GM18519 (cell line): Measurements from ENCODE around the gene LAMB4.

Experiments
- ATAC-seq: cut with Tn5 transposase; IDR thresholded peaks from one replicate; pipeline ENCODE4 v1.9.1; 2021; ENCODE audit warnings: mild to moderate bottlenecking, moderate library complexity; ENCODE audit not compliant: unreplicated experiment, low FRiP score

LAMB4 gene

GRCh38 chr7:108143658-108144420, 13.7 kb upstream of the LAMB4 start:
- ATAC-seq, result no peak

DNA sequence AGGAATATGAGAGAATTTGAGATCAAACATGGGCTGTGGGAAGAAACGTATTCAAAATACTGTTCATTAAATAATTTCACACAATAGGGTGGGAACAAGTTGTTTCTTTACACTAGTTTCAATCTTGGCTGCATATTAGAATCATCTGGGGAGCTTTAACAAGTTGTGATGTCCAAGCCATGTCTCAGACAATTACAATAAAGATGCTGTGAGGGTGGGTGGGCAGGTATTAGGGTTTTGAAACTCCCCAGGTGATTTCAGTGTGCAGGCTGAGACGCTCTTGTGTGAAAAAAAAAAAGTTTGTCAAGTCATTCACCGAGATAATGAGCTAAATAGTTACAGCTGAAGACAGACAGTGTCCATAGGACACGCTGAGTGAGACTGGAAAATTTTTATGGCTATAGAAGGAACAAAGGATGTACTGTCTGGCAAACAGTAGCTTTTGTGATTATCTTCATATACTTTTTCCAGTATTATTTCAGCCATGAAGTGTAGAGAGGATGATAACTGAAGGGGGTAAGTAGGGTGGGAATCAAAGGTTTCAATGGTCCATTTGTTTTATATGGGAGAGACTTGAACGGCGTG, 12.6 kb upstream of the LAMB4 start:
- ATAC-seq, result no peak

DNA sequence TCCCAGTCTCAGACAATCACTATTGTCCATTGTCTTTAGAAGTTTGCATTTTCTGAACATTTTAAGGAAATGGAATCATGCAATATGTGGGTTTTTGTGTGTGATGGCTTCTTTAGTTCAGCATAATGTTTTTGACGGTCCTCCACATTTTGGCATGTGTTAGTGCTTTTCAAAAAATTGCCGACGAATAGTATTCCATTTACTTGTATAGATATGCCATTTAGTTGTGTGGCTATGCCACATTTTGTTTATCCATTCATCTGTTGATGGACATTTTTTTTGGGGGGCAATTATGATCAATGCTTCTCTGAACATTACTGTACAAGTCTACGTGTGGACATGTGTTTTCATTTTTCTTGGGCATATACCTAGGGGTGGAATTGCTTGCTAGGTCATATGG, 12.0 kb upstream of the LAMB4 start:
- no peak for ATAC-seq

DNA sequence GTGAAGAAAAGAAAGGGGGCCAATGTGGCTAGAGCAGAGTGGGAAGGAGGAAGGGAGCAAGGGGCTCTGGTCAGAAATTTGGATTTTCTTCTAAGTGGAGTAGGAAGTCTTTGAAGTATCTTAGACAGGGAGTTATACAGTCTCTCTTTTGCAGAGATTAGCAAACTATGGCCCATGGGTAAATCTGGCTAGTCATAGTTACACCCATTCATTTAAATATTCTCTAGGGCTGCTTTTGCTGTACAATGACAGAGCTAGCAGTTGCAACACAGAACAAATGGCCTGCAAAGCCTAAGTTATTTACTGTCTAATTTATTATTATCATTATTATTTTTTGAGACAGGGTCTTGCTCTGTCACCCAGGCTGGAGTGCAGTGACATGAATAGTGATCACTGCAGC, 10.5 kb upstream of the LAMB4 start:
- ATAC-seq, result no peak

DNA sequence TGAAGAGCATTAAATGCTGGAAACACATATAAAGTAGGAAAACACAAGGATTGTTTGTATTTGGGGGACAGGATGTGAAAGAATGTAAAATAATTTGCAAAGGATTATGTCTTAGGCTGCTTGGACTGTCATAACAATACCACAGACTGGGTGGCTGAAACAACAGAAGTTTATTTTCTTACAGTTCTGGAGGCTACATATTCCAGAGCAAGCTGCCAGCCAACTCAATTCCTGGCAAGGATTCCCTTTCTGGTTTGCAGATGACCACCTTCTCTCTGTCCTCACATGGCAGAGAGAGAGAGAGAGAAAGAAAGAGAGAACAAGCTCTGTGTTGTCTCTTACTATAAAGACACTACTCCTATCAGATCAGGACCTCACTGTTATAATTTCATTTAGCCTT, 8.8 kb upstream of the LAMB4 start:
- no peak for ATAC-seq

- ATAC-seq, result no peak
Measured at GRCh38 chr7:108137993-108138392, 7.8 kb upstream of the LAMB4 start.

GRCh38 chr7:108137040-108137439, 6.9 kb upstream of the LAMB4 start:
- ATAC-seq, result no peak

DNA sequence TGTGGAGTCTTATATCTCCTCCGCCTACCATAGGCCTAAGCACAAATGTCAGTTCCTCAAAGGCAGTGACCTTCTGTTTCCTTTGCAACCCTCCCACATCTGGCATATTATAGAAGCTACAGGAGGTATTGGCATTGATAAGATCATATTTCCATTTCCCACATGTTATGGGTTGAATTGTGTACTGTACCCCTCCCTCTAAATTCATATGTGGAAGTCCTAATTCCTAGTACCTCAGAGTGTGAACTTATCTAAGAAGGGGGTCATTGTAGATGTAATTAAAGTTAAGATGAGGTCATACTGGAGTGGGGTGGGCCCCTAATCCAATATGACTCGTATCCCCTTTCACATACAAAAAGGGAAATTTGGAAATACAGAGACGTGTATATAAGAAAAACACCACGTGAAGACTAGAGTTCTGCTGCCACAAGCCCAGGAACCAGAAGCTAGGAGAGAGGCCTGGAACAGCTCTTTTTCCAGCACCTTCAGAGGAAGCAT, 6.1 kb upstream of the LAMB4 start:
- ATAC-seq, result peak; percentile 9

GRCh38 chr7:108135446-108136190, 5.5 kb upstream of the LAMB4 start:
- ATAC-seq, result peak; percentile 93

DNA sequence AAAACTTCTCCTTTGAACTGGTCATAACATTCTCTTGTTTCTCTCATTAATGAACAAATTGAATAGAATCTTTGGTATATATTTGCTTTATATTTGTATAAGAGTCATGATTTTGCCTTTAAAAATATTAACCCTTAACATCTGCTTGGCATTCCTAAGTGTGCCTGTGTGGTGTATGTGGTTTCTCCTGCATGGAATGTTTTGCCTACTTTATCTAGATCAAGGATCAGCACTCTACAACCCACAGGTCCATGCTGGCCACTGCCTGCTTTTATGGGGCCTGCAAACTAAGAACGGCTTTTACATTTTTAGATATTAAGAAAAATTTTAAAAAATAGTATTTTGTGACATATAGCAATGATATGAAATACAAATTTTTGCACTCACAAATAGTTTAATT, 4.3 kb upstream of the LAMB4 start:
- ATAC-seq, result no peak

- no peak for ATAC-seq
Measured at GRCh38 chr7:108132551-108133265, 2.5 kb upstream of the LAMB4 start.

DNA sequence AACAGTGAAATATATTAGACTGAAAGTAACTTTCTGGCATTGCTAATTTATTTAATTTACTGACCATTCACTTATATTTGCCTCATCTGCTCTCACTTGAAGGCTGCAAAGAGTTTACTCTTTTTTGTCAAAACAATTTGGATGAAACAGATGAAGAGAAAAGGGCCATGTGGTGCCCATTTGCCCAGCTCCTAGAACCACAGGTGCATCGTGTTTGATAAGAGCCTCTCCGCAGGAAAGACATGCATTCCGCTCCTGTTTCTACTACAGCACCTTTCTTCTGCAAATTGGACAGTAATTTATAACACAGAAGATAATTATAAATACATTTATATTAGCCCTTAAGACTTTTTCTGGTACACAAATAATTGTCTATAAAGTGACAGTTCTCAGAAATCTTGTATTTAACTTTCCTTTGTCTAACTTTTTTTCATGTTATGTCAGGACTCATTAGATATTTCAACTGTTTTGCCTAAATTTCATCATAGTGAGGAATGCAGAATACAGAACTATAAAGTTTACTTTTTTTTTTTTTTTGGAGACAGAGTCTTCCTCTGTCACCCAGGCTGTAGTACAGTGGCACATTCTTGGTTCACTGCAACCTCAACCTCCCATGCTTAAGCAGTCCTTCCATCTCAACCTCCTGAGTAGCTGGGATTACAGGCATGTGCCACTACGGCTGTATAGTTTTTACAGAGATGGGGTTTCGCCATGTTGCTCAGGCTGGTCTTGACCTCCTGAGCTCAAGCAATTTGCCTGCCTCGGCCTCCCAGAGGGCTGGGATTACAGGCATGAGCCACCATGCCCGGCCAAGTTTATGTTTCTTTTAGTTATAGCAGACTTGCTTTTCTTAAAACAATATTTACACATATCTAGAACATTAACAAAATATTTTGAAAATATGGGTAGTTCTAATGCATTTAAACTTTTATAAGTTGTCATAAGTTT, 869 bp downstream of the LAMB4 start:
- ATAC-seq, result no peak

- no peak for ATAC-seq
Measured at GRCh38 chr7:108128514-108128913, 1.6 kb downstream of the LAMB4 start.

- ATAC-seq, result no peak
Measured at GRCh38 chr7:108127461-108127860, 2.7 kb downstream of the LAMB4 start.

DNA sequence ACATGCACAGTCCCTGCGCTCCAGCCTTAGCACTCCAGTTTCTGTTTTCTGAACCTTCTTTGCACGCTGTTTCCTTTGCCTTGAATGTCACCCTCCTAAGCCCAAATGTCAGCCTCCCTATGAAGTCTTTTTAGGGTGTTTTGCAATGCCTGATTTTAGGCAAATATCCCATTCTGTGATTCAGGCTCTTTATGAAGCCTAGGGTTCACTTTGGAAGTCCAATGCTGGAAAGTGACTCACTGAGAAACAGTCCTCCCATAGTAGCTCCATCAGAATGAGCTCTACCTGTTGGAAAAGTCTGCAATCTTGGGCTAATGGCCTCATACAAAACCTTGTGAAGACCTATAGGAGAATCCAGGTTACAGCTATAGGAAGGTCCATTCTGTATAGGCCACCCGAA, 5.3 kb downstream of the LAMB4 start:
- ATAC-seq, result no peak

DNA sequence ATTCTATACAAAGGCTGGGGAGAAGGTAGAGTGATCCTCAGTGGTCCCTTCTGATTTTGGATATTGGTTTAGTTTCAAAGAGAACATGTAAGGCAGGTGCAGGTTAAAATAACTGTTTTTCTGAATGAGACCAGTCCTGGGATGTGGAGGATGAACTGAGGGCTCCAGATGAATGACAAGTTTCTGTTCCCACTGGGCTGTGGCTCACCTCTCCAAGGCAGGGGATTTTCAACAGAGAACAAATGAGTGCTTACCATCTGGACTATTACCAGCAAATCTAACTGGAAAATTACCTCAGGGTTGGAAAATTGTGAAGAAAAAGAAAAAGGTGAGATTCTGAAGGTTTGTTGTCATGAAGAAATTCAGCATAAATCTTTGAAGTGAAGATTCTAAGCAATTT, 8.0 kb downstream of the LAMB4 start:
- no peak for ATAC-seq

DNA sequence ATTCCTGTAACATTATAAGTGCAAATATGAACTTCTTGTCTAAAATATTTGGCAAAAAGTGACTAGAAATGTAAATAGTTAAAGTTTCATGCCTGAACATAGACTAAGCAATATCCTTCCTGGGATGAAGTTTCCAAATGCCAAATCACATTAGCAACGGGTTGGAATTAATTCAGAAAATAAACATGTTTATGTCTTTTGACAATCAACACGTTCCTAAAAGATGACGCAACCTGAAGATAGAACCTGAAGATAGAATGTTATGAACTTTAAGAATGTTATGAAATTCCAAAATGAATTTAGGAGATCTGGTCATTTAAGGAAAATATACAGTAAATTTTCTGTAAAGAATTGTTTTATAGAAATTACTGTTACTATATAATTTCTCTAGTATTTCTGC, 9.2 kb downstream of the LAMB4 start:
- ATAC-seq, result no peak

DNA sequence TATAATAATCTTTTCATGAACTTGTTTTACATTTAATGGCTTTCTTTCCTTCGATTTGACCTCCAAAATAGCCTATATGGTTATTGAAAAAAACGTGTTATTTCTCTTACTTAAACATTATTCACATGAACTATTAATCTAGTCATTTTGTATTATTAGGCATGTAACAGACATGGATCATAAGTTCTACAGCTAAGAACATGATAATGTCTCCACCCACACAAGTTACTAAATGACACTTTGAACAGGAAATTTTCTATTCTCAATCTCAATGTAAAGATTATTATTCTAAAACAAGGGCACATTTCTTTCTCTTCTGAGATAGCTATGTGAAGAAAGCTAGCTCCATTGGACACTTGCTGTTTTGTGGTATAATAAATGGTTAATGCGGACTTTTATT, 10.0 kb downstream of the LAMB4 start:
- no peak for ATAC-seq

DNA sequence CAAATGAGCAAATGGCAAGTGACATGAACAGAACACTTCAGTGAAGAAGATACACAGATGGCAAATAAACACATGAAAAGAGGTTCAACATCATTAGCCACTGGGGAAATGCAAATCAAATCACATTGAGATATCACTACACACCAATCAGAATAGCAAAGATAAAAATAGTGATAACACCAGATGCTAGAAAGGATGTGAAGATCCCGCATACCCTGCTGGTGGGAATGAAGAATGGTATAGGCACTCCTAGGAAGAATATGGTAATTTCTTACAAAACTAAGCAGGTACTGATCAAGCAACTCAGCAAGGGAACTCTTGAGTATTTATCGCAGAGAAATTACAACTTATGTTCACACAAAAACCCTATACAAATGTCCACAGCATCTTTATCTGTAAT, 11.2 kb downstream of the LAMB4 start:
- ATAC-seq, result no peak
